HepG2 (cell line): Measurements from ENCODE around the gene DAZAP1. TPM values are rescaled to one million over a fixed set of nuclear protein-coding genes. Genes with fewer than 3 reads are reported as not detected.
A peak's percentile ranks its signal among the peaks of the same experiment; 100 is the strongest.

Source experiments
- CC2D1A ChIP-seq: sonication (generic); formaldehyde crosslinking; IDR thresholded peaks from 2 replicates; pipeline ENCODE4 v1.8.1; 2023; ENCODE audit warnings: mild to moderate bottlenecking, missing genetic modification reagents
- DMAP1 ChIP-seq: IDR thresholded peaks from 2 replicates; pipeline ENCODE4 v1.6.1; 2016
- NONO ChIP-seq, 2 experiments: fragments of 450-650 bp in 1 of 2; sonication (generic) in 1 of 2; formaldehyde crosslinking in 1 of 2; IDR thresholded peaks in 1 of 2; conservative IDR thresholded peaks in 1 of 2; 2 replicates each; pipeline versions ENCODE4 v1.6.1 to v1.8.0; 2017 to 2022; ENCODE audit warnings: mild to moderate bottlenecking in 1 of 2, missing genetic modification reagents in 1 of 2, moderate library complexity in 1 of 2
- RBM22 ChIP-seq: fragments of 200-400 bp; formaldehyde crosslinking; optimal IDR thresholded peaks from 2 replicates; pipeline ENCODE3; 2017; ENCODE audit warnings: mild to moderate bottlenecking, low read length, moderate library complexity
- XBP1 ChIP-seq: sonication (generic); formaldehyde crosslinking; IDR thresholded peaks from 2 replicates; pipeline ENCODE4 v1.5.0; 2020; ENCODE audit warnings: missing genetic modification reagents
- ZBTB21 ChIP-seq: sonication (generic); formaldehyde crosslinking; IDR thresholded peaks from 2 replicates; pipeline ENCODE4 v1.4.0; 2020; ENCODE audit warnings: missing genetic modification reagents
- ZBTB38 ChIP-seq: sonication (generic); formaldehyde crosslinking; IDR thresholded peaks from 2 replicates; pipeline ENCODE4 v1.5.1; 2020; ENCODE audit warnings: mild to moderate bottlenecking, missing genetic modification reagents
- ZIK1 ChIP-seq: sonication (generic); formaldehyde crosslinking; IDR thresholded peaks from 2 replicates; pipeline ENCODE4 v1.5.0; 2020; ENCODE audit warnings: mild to moderate bottlenecking, low read depth, missing genetic modification reagents, borderline replicate concordance
- ZNF510 ChIP-seq: sonication (generic); formaldehyde crosslinking; IDR thresholded peaks from 2 replicates; pipeline ENCODE4 v1.4.0; 2020; ENCODE audit warnings: low read depth, mild to moderate bottlenecking, missing genetic modification reagents
- ZNF558 ChIP-seq: sonication (generic); formaldehyde crosslinking; IDR thresholded peaks from 2 replicates; pipeline ENCODE4 v1.9.0; 2022; ENCODE audit warnings: mild to moderate bottlenecking, missing genetic modification reagents, borderline replicate concordance
- ZNF598 ChIP-seq: sonication (generic); formaldehyde crosslinking; IDR thresholded peaks from 2 replicates; pipeline ENCODE4 v1.5.1; 2020; ENCODE audit warnings: mild to moderate bottlenecking, missing genetic modification reagents, borderline replicate concordance
- polyA plus RNA-seq, 8 experiments: library from polyadenylated mRNA; depleted of rRNA in 3 of 8; stranded (reverse) in 7 of 8; unstranded in 1 of 8; fragments of >200 nt; fragmentation: Illumina TruSeq in 4 of 8; extraction: Trizol in 4 of 8; gene quantifications; 2 replicates each; pipeline versions ENCODE4 v1.2.1 to v1.2.3, GENCODE V29; 2011 to 2016; ENCODE audit warnings: low read depth in 4 of 8, missing spikeins in 1 of 8, mixed read lengths in 1 of 8; ENCODE audit not compliant: insufficient read depth in 1 of 8
- total RNA-seq, 5 experiments: library from RNA; depleted of rRNA; stranded (reverse); fragments of >200 nt; fragmentation: Illumina TruSeq; extraction: Trizol; gene quantifications; 2 replicates each; pipeline ENCODE4 v1.2.3, GENCODE V29; 2016; ENCODE audit warnings: low read depth in 1 of 5
- TF ChIP-seq, protein P1 (sequence below): IDR thresholded peaks from 2 replicates; pipeline ENCODE4 v1.6.1; 2012; ENCODE audit warnings: low read depth, low read length, improper control_type of control experiment
- TF ChIP-seq, protein P2 (sequence below): sonication (generic); formaldehyde crosslinking; IDR thresholded peaks from 2 replicates; pipeline ENCODE4 v1.8.0; 2022; ENCODE audit warnings: missing genetic modification reagents, mild to moderate bottlenecking, moderate library complexity, borderline replicate concordance
- TF ChIP-seq, protein P3 (sequence below): sonication (generic); formaldehyde crosslinking; IDR thresholded peaks from 2 replicates; pipeline ENCODE4 v1.4.0; 2020; ENCODE audit warnings: missing genetic modification reagents, borderline replicate concordance
- TF ChIP-seq, protein P4 (sequence below): sonication (generic); formaldehyde crosslinking; IDR thresholded peaks from 2 replicates; pipeline ENCODE4 v1.5.0; 2020; ENCODE audit warnings: missing genetic modification reagents

Gene DAZAP1
- total and polyA plus RNA-seq, 2 of the 13 experiments (the other 11 are each of a cell fraction or from before 2014, with no cell fraction given), result 63.3 to 79.2 TPM

- TF ChIP-seq, protein P1, sequence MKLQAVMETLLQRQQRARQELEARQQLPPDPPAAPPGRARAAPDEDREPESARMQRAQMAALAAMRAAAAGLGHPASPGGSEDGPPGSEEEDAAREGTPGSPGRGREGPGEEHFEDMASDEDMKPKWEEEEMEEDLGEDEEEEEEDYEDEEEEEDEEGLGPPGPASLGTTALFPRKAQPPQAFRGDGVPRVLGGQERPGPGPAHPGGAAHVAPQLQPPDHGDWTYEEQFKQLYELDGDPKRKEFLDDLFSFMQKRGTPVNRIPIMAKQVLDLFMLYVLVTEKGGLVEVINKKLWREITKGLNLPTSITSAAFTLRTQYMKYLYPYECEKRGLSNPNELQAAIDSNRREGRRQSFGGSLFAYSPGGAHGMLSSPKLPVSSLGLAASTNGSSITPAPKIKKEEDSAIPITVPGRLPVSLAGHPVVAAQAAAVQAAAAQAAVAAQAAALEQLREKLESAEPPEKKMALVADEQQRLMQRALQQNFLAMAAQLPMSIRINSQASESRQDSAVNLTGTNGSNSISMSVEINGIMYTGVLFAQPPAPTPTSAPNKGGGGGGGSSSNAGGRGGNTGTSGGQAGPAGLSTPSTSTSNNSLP, result no peak
- no peak for TF ChIP-seq DMAP1
- no peak for TF ChIP-seq ZBTB38 (CRISPR knock-in tag)
- no peak for TF ChIP-seq NONO (IDR thresholded peaks at IDR 0.05)
- TF ChIP-seq NONO (CRISPR knock-in tag; conservative IDR thresholded peaks at IDR 0.05), result peak; percentile 13; the same call in 1 of the 2 replicates
- TF ChIP-seq, protein P2, sequence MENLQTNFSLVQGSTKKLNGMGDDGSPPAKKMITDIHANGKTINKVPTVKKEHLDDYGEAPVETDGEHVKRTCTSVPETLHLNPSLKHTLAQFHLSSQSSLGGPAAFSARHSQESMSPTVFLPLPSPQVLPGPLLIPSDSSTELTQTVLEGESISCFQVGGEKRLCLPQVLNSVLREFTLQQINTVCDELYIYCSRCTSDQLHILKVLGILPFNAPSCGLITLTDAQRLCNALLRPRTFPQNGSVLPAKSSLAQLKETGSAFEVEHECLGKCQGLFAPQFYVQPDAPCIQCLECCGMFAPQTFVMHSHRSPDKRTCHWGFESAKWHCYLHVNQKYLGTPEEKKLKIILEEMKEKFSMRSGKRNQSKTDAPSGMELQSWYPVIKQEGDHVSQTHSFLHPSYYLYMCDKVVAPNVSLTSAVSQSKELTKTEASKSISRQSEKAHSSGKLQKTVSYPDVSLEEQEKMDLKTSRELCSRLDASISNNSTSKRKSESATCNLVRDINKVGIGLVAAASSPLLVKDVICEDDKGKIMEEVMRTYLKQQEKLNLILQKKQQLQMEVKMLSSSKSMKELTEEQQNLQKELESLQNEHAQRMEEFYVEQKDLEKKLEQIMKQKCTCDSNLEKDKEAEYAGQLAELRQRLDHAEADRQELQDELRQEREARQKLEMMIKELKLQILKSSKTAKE (CRISPR knock-in tag), result 0 out of 2 replicates have a peak, but pooled peaks have one; percentile 19
- no peak for TF ChIP-seq CC2D1A (CRISPR knock-in tag)
- TF ChIP-seq ZBTB21 (CRISPR knock-in tag), result no peak
- 0 out of 2 replicates have a peak, but pooled peaks have one; percentile 5 for TF ChIP-seq ZNF558 (CRISPR knock-in tag)
- TF ChIP-seq ZIK1 (CRISPR knock-in tag), result no peak
- peak; percentile 81 for TF ChIP-seq RBM22
- TF ChIP-seq, protein P3, sequence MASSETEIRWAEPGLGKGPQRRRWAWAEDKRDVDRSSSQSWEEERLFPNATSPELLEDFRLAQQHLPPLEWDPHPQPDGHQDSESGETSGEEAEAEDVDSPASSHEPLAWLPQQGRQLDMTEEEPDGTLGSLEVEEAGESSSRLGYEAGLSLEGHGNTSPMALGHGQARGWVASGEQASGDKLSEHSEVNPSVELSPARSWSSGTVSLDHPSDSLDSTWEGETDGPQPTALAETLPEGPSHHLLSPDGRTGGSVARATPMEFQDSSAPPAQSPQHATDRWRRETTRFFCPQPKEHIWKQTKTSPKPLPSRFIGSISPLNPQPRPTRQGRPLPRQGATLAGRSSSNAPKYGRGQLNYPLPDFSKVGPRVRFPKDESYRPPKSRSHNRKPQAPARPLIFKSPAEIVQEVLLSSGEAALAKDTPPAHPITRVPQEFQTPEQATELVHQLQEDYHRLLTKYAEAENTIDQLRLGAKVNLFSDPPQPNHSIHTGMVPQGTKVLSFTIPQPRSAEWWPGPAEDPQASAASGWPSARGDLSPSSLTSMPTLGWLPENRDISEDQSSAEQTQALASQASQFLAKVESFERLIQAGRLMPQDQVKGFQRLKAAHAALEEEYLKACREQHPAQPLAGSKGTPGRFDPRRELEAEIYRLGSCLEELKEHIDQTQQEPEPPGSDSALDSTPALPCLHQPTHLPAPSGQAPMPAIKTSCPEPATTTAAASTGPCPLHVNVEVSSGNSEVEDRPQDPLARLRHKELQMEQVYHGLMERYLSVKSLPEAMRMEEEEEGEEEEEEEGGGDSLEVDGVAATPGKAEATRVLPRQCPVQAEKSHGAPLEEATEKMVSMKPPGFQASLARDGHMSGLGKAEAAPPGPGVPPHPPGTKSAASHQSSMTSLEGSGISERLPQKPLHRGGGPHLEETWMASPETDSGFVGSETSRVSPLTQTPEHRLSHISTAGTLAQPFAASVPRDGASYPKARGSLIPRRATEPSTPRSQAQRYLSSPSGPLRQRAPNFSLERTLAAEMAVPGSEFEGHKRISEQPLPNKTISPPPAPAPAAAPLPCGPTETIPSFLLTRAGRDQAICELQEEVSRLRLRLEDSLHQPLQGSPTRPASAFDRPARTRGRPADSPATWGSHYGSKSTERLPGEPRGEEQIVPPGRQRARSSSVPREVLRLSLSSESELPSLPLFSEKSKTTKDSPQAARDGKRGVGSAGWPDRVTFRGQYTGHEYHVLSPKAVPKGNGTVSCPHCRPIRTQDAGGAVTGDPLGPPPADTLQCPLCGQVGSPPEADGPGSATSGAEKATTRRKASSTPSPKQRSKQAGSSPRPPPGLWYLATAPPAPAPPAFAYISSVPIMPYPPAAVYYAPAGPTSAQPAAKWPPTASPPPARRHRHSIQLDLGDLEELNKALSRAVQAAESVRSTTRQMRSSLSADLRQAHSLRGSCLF (CRISPR knock-in tag), result no peak
- TF ChIP-seq ZNF598 (CRISPR knock-in tag), result no peak
- TF ChIP-seq ZNF510, result no peak
- no peak for TF ChIP-seq XBP1 (CRISPR knock-in tag)
- TF ChIP-seq, protein P4, sequence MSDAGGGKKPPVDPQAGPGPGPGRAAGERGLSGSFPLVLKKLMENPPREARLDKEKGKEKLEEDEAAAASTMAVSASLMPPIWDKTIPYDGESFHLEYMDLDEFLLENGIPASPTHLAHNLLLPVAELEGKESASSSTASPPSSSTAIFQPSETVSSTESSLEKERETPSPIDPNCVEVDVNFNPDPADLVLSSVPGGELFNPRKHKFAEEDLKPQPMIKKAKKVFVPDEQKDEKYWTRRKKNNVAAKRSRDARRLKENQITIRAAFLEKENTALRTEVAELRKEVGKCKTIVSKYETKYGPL (CRISPR knock-in tag), result no peak
Measured at GRCh38 chr19:1396019-1396767, 11.2 kb upstream of the DAZAP1 start (continued).
